HG03108 (cell line): ENCODE measurements around the gene NSMCE4A.
"Not testable (repeated sequence)": the region's sequence is repeated elsewhere in the genome, so short reads cannot be mapped to it uniquely, and the experiment has no call there.

Experiments used
- ATAC-seq: cut with Tn5 transposase; IDR thresholded peaks from one replicate; pipeline ENCODE4 v1.9.1; 2021; ENCODE audit warnings: moderate library complexity; ENCODE audit not compliant: unreplicated experiment

The NSMCE4A gene

GRCh38 chr10:121990015-121990677 is 15.1 kb upstream of the NSMCE4A start:
- no peak for ATAC-seq

GRCh38 chr10:121988361-121989324 is 13.6 kb upstream of the NSMCE4A start, which contains the start of gene TACC2:
Gene TACC2 (plus strand): TSS chr10:121989163. CDS start chr10:122021982, 32,819 bp downstream.
- no peak for ATAC-seq

GRCh38 chr10:121984463-121984862 is 9.4 kb upstream of the NSMCE4A start:
- ATAC-seq: no peak

- no peak for ATAC-seq
Measured at GRCh38 chr10:121983852-121984251, 8.8 kb upstream of the NSMCE4A start.

- ATAC-seq: no peak
Measured at GRCh38 chr10:121981346-121981745, 6.3 kb upstream of the NSMCE4A start.

- ATAC-seq: no peak
Measured at GRCh38 chr10:121978511-121978910, 3.5 kb upstream of the NSMCE4A start.

- ATAC-seq: no peak
Measured at GRCh38 chr10:121976607-121977006, 1.6 kb upstream of the NSMCE4A start.

- no peak for ATAC-seq
Measured at GRCh38 chr10:121975295-121976086, 474 bp upstream of the NSMCE4A start.

GRCh38 chr10:121974019-121974534 is 940 bp downstream of the NSMCE4A start:
- no peak for ATAC-seq

GRCh38 chr10:121969086-121969485 is 5.9 kb downstream of the NSMCE4A start:
- ATAC-seq: not testable (repeated sequence)

- no peak for ATAC-seq
Measured at GRCh38 chr10:121965996-121966395, 9.0 kb downstream of the NSMCE4A start.

GRCh38 chr10:121961456-121961855 is 13.6 kb downstream of the NSMCE4A start:
- ATAC-seq: no peak

GRCh38 chr10:121959671-121960070 is 15.3 kb downstream of the NSMCE4A start:
- ATAC-seq: no peak

- no peak for ATAC-seq
Measured at GRCh38 chr10:121956111-121957061, 18.6 kb downstream of the NSMCE4A start.

- no peak for ATAC-seq
Measured at GRCh38 chr10:121952226-121952625, 22.8 kb downstream of the NSMCE4A start.

- no peak for ATAC-seq
Measured at GRCh38 chr10:121949451-121949850, 25.6 kb downstream of the NSMCE4A start.

GRCh38 chr10:121949049-121949448 is 26.0 kb downstream of the NSMCE4A start:
- ATAC-seq: no peak

- no peak for ATAC-seq
Measured at GRCh38 chr10:121947343-121948330, 27.4 kb downstream of the NSMCE4A start.
